ENCODE measurements around the gene ERICH6B. TPM values are rescaled to one million over a fixed set of nuclear protein-coding genes. Genes with fewer than 3 reads are reported as not detected.

The ERICH6B gene
- total and polyA plus RNA-seq, 4 donors, result not detected

DNA sequence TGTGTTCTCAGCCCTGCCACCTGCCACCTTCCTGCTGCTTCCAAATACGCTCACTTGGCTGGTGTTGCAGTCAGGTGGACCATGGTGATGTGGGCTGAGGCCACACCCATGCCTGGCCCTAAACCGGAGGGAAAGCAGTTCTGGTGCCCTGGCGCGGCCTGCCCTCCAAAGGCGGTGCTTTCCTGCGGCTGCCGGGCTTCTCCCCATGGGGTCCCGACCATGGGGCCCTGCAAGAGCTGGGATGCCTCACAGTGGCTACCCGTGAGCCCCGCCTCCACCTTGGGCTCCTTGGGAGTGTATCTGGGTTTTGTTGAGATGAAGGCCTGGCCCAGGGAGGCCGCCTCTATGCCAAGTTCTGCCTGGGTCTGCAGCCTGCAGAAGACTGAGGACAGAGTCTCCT is 73.7 kb downstream of the ERICH6B start:
- H3K4me1 ChIP-seq (ENCODE audit: control insufficient read depth in 5 of 5, insufficient read depth in 5 of 5, low read length in 5 of 5), result no peaks in the 10 kb centered on the region
- no peak for ATAC-seq (ENCODE audit: insufficient read depth, low FRiP score)
- no peaks in the 10 kb centered on the region for H3K9me3 ChIP-seq (ENCODE audit: control insufficient read depth in 4 of 4, insufficient read depth in 3 of 4, low read length in 3 of 4)
- TF ChIP-seq, protein P1, sequence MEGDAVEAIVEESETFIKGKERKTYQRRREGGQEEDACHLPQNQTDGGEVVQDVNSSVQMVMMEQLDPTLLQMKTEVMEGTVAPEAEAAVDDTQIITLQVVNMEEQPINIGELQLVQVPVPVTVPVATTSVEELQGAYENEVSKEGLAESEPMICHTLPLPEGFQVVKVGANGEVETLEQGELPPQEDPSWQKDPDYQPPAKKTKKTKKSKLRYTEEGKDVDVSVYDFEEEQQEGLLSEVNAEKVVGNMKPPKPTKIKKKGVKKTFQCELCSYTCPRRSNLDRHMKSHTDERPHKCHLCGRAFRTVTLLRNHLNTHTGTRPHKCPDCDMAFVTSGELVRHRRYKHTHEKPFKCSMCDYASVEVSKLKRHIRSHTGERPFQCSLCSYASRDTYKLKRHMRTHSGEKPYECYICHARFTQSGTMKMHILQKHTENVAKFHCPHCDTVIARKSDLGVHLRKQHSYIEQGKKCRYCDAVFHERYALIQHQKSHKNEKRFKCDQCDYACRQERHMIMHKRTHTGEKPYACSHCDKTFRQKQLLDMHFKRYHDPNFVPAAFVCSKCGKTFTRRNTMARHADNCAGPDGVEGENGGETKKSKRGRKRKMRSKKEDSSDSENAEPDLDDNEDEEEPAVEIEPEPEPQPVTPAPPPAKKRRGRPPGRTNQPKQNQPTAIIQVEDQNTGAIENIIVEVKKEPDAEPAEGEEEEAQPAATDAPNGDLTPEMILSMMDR (IDR thresholded peaks at IDR 0.05; ENCODE audit: control extremely low read depth, extremely low read depth), result no peak
- H3K9ac ChIP-seq (ENCODE audit: insufficient read depth in 1 of 2, low read length in 2 of 2), result no peak overlapping the region
- no peaks in the 10 kb centered on the region for H3K27me3 ChIP-seq (ENCODE audit: control insufficient read depth in 3 of 3, insufficient read depth in 3 of 3, low read length in 2 of 3)
- WGBS, 2 donors, result 96% methylated on average over 11 of the region's 11 CpGs
- no peak overlapping the region for H3K27ac ChIP-seq (ENCODE audit: low read depth in 1 of 2, low read length in 1 of 2)
- H3K36me3 ChIP-seq (ENCODE audit: control insufficient read depth in 4 of 4, insufficient read depth in 4 of 4, low read length in 4 of 4), result peaks cover 0 to 4% (median 0%) of the 10 kb centered on the region in 4 donors
- no peak for DNase-seq
- H3K4me3 ChIP-seq, result no peak overlapping the region

GRCh38 chr13:45540864-45541263 is 74.7 kb downstream of the ERICH6B start:
- WGBS, 2 donors, result 91 to 92% methylated on average over 10 of the region's 10 CpGs
- peaks cover 0 to 4% (median under 1%) of the 10 kb centered on the region in 4 donors for H3K36me3 ChIP-seq (ENCODE audit: control insufficient read depth in 4 of 4, insufficient read depth in 4 of 4, low read length in 4 of 4)
- H3K27ac ChIP-seq (ENCODE audit: low read depth in 1 of 2, low read length in 1 of 2), result no peak overlapping the region
- no peak overlapping the region for H3K4me3 ChIP-seq
- H3K9ac ChIP-seq (ENCODE audit: insufficient read depth in 1 of 2, low read length in 2 of 2), result no peak overlapping the region
- TF ChIP-seq, protein P1 (IDR thresholded peaks at IDR 0.05; ENCODE audit: control extremely low read depth, extremely low read depth), result no peak
- H3K27me3 ChIP-seq (ENCODE audit: control insufficient read depth in 3 of 3, insufficient read depth in 3 of 3, low read length in 2 of 3), result no peaks in the 10 kb centered on the region
- H3K4me1 ChIP-seq (ENCODE audit: control insufficient read depth in 5 of 5, insufficient read depth in 5 of 5, low read length in 5 of 5), result no peaks in the 10 kb centered on the region
- ATAC-seq (ENCODE audit: insufficient read depth, low FRiP score), result no peak
- no peak for DNase-seq
- H3K9me3 ChIP-seq (ENCODE audit: control insufficient read depth in 4 of 4, insufficient read depth in 3 of 4, low read length in 3 of 4), result no peaks in the 10 kb centered on the region

- TF ChIP-seq, protein P1 (IDR thresholded peaks at IDR 0.05; ENCODE audit: control extremely low read depth, extremely low read depth), result no peak
- no peak for DNase-seq
- ATAC-seq (ENCODE audit: insufficient read depth, low FRiP score), result no peak
Measured at GRCh38 chr13:45540195-45540594, 75.3 kb downstream of the ERICH6B start.

GRCh38 chr13:45538382-45538781 is 77.2 kb downstream of the ERICH6B start:
- no peaks in the 10 kb centered on the region for H3K9me3 ChIP-seq (ENCODE audit: control insufficient read depth in 4 of 4, insufficient read depth in 3 of 4, low read length in 3 of 4)

More at GRCh38 chr13:45540195-45540594, 75.3 kb downstream of the ERICH6B start:
- Histone ChIP-seq H3K4me3 (no peak overlapping the region), H3K36me3 (ENCODE audit: control insufficient read depth in 4 of 4, insufficient read depth in 4 of 4, low read length in 4 of 4) (peaks cover 2 to 7% (median 5%) of the 10 kb centered on the region in 4 donors), H3K9me3 (ENCODE audit: control insufficient read depth in 4 of 4, insufficient read depth in 3 of 4, low read length in 3 of 4) (no peaks in the 10 kb centered on the region), H3K27me3 (ENCODE audit: control insufficient read depth in 3 of 3, insufficient read depth in 3 of 3, low read length in 2 of 3) (no peaks in the 10 kb centered on the region), H3K4me1 (ENCODE audit: control insufficient read depth in 5 of 5, insufficient read depth in 5 of 5, low read length in 5 of 5) (no peaks in the 10 kb centered on the region), H3K9ac (ENCODE audit: insufficient read depth in 1 of 2, low read length in 2 of 2) (no peak overlapping the region), H3K27ac (ENCODE audit: low read depth in 1 of 2, low read length in 1 of 2) (no peak overlapping the region)
- 87% methylated on average over 5 to 6 of the region's 6 CpGs for WGBS, 2 donors

More at GRCh38 chr13:45538382-45538781, 77.2 kb downstream of the ERICH6B start:
- Histone ChIP-seq H3K36me3 (ENCODE audit: control insufficient read depth in 4 of 4, insufficient read depth in 4 of 4, low read length in 4 of 4) (peaks cover 14 to 19% (median 16%) of the 10 kb centered on the region in 4 donors), H3K9ac (ENCODE audit: insufficient read depth in 1 of 2, low read length in 2 of 2) (no peak overlapping the region), H3K27ac (ENCODE audit: low read depth in 1 of 2, low read length in 1 of 2) (no peak overlapping the region), H3K27me3 (ENCODE audit: control insufficient read depth in 3 of 3, insufficient read depth in 3 of 3, low read length in 2 of 3) (no peaks in the 10 kb centered on the region), H3K4me1 (ENCODE audit: control insufficient read depth in 5 of 5, insufficient read depth in 5 of 5, low read length in 5 of 5) (no peaks in the 10 kb centered on the region), H3K4me3 (no peak overlapping the region)
- DNase-seq, result no peak
- 90 to 98% methylated on average over 2 of the region's 2 CpGs for WGBS, 2 donors
- no peak for ATAC-seq (ENCODE audit: insufficient read depth, low FRiP score)
- TF ChIP-seq, protein P1 (IDR thresholded peaks at IDR 0.05; ENCODE audit: control extremely low read depth, extremely low read depth), result no peak

Measured in lung (tissue), 12 donors.